HG03575 (cell line): ENCODE results near the gene SLC6A9.

Source experiments
- ATAC-seq: cut with Tn5 transposase; IDR thresholded peaks from one replicate; pipeline ENCODE4 v1.9.1; 2021; ENCODE audit not compliant: unreplicated experiment, insufficient number of reproducible peaks, low FRiP score; ENCODE audit errors: extremely low read depth

SLC6A9 gene

GRCh38 chr1:43977376-43978263 lies 53.6 kb downstream of the SLC6A9 start:
- ATAC-seq: no peak

GRCh38 chr1:43976890-43977289 lies 54.4 kb downstream of the SLC6A9 start:
- no peak for ATAC-seq

DNA sequence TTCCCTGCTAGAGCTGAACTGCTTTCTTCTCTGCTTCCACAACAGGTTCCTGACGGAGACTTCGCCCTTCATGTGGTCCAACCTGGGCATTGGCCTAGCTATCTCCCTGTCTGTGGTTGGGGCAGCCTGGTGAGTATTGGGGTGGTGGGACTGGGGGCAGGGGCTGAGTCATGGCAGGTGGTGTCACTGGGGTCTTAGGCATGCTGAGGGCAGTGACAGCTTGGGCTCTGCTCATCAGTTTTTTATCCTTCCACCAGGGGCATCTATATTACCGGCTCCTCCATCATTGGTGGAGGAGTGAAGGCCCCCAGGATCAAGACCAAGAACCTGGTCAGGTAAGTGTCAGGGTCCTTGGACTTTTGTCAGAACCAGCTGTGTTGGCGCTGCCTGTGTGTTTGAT lies 55.2 kb downstream of the SLC6A9 start:
- no peak for ATAC-seq

DNA sequence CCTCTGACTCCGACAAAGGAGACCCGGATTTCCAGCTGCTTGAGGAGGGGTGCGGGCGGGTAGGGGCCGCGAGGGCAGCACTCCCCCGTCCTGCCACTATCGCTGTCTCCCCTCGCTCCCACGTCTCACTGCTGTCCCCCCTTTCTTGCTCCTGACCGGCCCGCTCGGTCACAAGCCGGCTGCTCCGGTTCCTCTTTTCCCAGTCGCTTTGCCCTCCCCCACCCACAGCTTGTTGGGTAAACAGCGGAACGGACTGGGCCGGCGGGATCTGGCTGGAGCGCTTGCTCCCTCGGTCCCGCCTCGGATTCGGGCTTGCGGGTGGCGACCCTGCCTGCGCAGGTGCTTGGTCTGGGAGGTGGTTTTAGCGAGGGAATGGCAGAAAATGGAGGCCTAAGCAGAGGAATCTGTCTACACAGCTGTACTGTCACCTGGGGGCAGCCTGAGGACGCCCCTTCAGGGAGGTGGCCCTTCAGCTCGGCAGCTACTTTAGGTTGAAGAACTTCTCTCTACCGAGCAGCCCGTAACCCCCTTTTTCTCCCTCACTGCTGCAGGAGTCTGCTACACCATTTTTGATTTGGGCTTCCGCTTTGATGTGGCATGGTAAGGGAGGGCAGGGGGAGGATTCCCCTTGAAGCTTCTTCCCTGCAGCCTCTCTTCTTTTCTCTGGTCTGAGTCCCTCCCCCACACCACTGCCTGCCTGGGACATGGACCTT lies 55.9 kb downstream of the SLC6A9 start:
- ATAC-seq: no peak

DNA sequence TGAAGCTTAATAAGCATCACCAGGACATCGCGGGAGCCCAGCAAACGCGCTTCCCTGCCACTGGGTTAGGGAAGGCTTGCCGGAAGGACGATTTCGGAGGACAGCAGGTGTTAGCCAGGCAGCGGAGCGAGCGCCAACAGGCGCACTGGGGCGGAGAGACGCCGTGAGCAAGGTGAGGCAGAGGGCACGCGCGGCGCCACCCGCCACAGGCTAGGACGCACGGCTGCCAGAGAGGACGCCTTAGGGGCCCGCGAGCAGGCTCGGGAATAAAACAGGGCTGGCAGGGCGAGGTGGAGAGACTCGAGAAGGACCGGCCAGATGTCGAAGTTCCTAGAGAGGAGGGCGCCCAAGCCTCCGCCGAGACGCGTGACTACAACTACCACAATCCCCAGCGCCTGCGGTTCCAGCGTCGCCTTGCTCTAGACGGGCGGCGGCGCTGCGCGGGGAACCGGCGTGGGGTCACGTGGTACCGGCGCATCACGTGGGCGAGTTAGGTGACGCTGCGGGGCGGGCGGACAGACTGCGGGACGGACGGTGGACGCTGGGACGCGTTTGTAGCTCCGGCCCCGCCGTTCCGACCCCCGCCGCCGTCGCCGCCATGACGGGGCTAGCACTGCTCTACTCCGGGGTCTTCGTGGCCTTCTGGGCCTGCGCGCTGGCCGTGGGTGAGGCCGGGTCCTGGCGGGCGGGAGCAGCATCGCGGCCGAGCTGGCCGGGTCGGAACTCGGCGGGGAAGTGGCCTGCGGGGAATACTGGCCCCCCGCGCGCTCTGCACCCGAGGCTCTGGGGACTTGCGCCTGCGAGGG lies 56.6 kb downstream of the SLC6A9 start, which contains the start of gene ATP6V0B:
Gene ATP6V0B, plus strand, starts transcription at position 518 of the 806 bp plus-strand sequence. Its CDS starts 81 bp downstream, at position 599.
- peak; percentile 67 for ATAC-seq

DNA sequence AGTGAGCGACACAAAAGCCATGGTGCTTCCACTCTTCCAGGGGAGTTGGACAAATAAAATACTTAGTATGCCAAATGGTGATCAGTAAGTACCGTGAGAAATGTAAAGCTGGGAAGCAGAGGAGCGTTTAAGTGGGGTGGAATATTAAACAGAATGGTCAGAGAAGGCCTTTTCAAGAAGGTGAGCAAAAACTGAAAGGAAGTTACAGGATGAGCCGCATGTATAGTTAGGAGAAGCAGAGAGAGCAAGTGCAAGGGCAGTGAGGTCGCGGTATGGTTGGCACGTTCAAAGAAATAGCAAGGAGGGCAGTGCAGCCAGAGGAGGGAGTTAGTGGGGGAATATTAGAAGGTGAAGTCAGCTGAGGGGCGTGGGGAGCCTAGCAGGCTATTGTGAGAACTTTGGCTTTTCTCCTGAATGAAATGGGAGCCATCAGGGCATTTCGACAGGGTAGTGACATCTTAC lies 57.2 kb downstream of the SLC6A9 start:
- ATAC-seq: no peak

GRCh38 chr1:43971336-43971980 lies 59.8 kb downstream of the SLC6A9 start:
- no peak for ATAC-seq

- no peak for ATAC-seq
Measured at GRCh38 chr1:43970911-43971310, 60.4 kb downstream of the SLC6A9 start.

DNA sequence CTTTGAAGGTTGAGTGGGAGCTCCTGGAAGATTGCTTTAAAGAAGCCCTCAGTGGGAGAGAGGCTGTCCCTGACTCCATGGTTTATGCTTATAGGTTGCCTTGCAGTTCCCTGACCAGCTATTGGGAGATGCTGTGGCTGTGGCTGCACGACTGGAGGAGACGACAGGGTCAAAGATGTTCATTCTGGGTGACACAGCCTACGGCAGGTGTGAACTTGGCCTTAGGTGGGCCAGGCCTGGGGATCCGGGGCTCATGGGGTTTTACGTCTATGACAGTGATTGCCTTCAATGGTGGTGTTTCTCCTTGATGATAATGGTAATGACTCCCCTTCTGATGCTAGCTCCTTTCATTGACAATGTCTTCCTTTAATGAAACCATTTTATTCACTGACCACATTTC lies 60.8 kb downstream of the SLC6A9 start:
- ATAC-seq: no peak

DNA sequence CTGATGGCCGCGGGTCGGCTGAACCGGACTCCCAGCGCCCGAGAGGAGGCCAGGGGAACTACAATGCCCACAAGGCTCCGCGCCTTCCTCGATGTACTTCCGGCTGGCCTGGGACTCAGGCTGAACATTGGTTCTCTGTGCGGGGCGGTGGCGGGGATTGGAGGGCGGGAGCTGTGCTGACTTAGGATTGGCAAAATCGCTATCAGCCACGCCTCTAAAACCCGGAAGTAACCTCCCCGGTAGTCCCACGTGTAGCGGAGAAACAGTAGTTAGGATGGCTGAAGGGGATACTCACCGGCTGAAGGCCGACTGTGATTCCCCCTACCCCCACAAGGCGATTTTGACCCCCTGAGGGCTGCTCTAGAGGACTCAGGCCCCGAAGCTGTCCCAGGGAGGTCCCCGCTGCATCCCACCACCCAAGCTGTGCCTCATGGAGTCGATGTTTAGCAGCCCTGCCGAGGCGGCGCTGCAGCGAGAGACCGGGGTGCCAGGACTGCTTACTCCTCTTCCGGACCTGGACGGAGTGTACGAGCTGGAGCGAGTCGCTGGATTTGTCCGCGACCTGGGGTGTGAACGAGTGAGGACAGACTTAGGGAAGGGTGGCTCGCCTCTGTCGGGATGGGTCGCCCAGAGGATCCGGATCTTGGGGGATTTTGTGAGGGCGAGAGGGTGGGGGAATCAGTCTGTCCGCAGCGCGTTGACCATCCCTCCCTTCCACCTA lies 61.4 kb downstream of the SLC6A9 start, which contains the start of gene DPH2:
Gene DPH2, plus strand, starts transcription at position 265 of the 721 bp plus-strand sequence. Its CDS starts 166 bp downstream, at position 431.
- no peak for ATAC-seq

DNA sequence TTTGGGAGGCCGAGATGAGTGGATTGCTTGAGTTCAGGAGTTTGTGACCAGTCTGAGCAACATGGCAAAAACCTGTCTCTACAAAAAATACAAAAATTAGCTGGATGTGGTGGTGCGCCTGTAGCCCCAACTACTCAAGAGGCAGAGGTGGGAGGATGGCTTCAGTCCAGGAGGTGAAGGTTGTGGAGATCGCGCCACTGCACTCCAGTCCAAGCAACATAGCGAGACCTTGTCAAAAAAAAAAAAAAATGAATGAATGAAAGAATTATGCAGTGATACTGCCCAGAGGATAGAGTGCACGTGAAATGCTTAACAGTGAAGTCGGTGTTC lies 61.9 kb downstream of the SLC6A9 start:
- no peak for ATAC-seq

GRCh38 chr1:43968348-43968948 lies 62.8 kb downstream of the SLC6A9 start:
- ATAC-seq: no peak

GRCh38 chr1:43965316-43965715 lies 65.9 kb downstream of the SLC6A9 start:
- ATAC-seq: no peak

DNA sequence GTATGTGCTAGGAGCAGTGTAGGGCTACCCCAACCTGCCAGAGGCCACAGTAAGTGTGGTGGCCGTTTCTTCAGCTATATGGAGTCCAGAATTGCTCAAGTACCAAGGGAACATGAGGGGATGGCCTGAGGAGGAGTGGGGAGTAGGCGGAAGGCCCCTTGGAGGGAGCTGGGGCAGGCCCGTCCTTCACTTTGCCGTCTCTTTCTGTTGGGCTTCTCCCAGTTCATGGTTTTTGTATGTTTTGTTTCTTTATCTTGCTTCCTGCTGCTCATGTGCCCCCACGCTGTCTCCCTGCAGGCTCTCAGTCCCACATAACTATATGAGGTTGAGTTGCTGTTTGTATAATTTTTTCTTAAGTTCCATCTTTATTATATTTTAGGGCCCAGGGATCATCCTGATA lies 67.4 kb downstream of the SLC6A9 start:
- ATAC-seq: no peak

GRCh38 chr1:43963006-43963405 lies 68.3 kb downstream of the SLC6A9 start:
- ATAC-seq: no peak

DNA sequence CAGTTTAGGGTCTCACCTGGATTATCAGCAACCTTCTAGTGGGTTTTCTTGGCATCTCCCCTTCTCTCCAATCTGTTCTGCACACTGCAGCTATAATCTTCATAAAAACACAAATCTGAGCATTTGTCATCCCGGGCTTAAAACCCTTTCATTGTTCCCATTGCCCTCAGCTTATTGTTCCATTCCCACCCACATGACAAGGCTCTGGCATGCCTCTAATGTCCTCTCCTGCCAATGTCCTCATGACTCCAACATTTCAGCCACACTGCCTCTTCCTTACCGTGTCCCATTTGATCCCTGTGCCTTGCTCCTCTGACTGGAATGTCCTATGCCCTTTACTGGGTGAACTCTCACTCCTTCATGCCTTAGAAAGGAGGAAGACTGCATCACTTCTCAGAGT lies 68.9 kb downstream of the SLC6A9 start:
- ATAC-seq: no peak

- ATAC-seq: no peak
Measured at GRCh38 chr1:43961692-43962091, 69.6 kb downstream of the SLC6A9 start.

- ATAC-seq: no peak
Measured at GRCh38 chr1:43960798-43961197, 70.5 kb downstream of the SLC6A9 start.
